ENCODE measurements around the gene MTR. TPM values are rescaled to one million over a fixed set of nuclear protein-coding genes. Genes with fewer than 3 reads are reported as not detected.

The MTR gene
- total RNA-seq, 1 experiment from 2014 or later = 27.5 TPM

GRCh38 chr1:236795035-236795756, at the start of gene MTR (continued):
- TF ChIP-seq ZSCAN18 (CRISPR knock-in tag; IDR thresholded peaks at IDR 0.05) (no peak), IRF2 (CRISPR knock-in tag; IDR thresholded peaks at IDR 0.05; ENCODE audit: borderline replicate concordance, low read depth) (no peak), ZNF263 (CRISPR knock-in tag; IDR thresholded peaks at IDR 0.05; ENCODE audit: low read depth) (no peak), ZNF317 (CRISPR knock-in tag; IDR thresholded peaks at IDR 0.05; ENCODE audit: borderline replicate concordance, low read depth) (no peak), ZNF232 (CRISPR knock-in tag; IDR thresholded peaks at IDR 0.05) (no peak), FOXJ3 (CRISPR knock-in tag; IDR thresholded peaks at IDR 0.05; ENCODE audit: borderline replicate concordance) (no peak), ZNF396 (CRISPR knock-in tag; IDR thresholded peaks at IDR 0.05; ENCODE audit: borderline replicate concordance) (no peak), ATF3 (CRISPR knock-in tag; conservative IDR thresholded peaks at IDR 0.05) (no peak), ATF2 (CRISPR knock-in tag; IDR thresholded peaks at IDR 0.05; ENCODE audit: borderline replicate concordance, low read depth) (no peak), ZBTB43 (CRISPR knock-in tag; IDR thresholded peaks at IDR 0.05) (no peak), ATF6 (CRISPR knock-in tag; IDR thresholded peaks at IDR 0.05) (no peak), ZNF423 (CRISPR knock-in tag; IDR thresholded peaks at IDR 0.05) (no peak), ZNF512 (CRISPR knock-in tag; IDR thresholded peaks at IDR 0.05; ENCODE audit: borderline replicate concordance) (no peak), JAZF1 (CRISPR knock-in tag; IDR thresholded peaks at IDR 0.05) (no peak), ELF4 (CRISPR knock-in tag; IDR thresholded peaks at IDR 0.05; ENCODE audit: low read depth) (no peak), NFYB (CRISPR knock-in tag; conservative IDR thresholded peaks at IDR 0.05; ENCODE audit: low read depth) (peak; percentile 90), CREM (CRISPR knock-in tag; IDR thresholded peaks at IDR 0.05) (no peak), TCF7 (CRISPR knock-in tag; IDR thresholded peaks at IDR 0.05; ENCODE audit: low read depth) (no peak), MLX (CRISPR knock-in tag; IDR thresholded peaks at IDR 0.05) (peak; percentile 81; the same call in 1 of the 2 replicates), ZNF532 (CRISPR knock-in tag; IDR thresholded peaks at IDR 0.05; ENCODE audit: borderline replicate concordance) (no peak), ESRRA (CRISPR knock-in tag; IDR thresholded peaks at IDR 0.05; ENCODE audit: borderline replicate concordance) (no peak), ZNF281 (CRISPR knock-in tag; IDR thresholded peaks at IDR 0.05) (no peak)

All from WTC11 (cell line).